ENCODE data around the gene PRDM5. TPM values are rescaled to one million over a fixed set of nuclear protein-coding genes. Genes with fewer than 3 reads are reported as not detected.

Gene PRDM5
- total RNA-seq, 1 donor from 2014 or later = not detected

- Mint-ChIP-seq H3K9me3 (no peaks in the 10 kb centered on the region), H3K4me1 (ENCODE audit: low read depth) (no peaks in the 10 kb centered on the region), H3K36me3 (ENCODE audit: low read depth) (no peaks in the 10 kb centered on the region), H3K27ac (no peak overlapping the region), H3K27me3 (ENCODE audit: insufficient read depth) (peaks cover 4% of the 10 kb centered on the region), H3K4me3 (no peak overlapping the region)
- no peak for DNase-seq (ENCODE audit: low spot score)
- intact Hi-C loops (cut with micrococcal nuclease) = no loop called here
Observed at GRCh38 chr4:120865985-120866384, 56.5 kb downstream of the PRDM5 start.

GRCh38 chr4:120864969-120865368 is 57.6 kb downstream of the PRDM5 start:
- Mint-ChIP-seq H3K27ac (no peak overlapping the region), H3K4me3 (no peak overlapping the region), H3K9me3 (no peaks in the 10 kb centered on the region), H3K4me1 (ENCODE audit: low read depth) (no peaks in the 10 kb centered on the region), H3K27me3 (ENCODE audit: insufficient read depth) (peaks cover 6% of the 10 kb centered on the region), H3K36me3 (ENCODE audit: low read depth) (no peaks in the 10 kb centered on the region)
- DNase-seq (ENCODE audit: low spot score) = no peak
- intact Hi-C loops (cut with micrococcal nuclease) = no loop called here

- peaks cover 4% of the 10 kb centered on the region for H3K27me3 Mint-ChIP-seq (ENCODE audit: insufficient read depth)
- H3K4me1 Mint-ChIP-seq (ENCODE audit: low read depth) = no peaks in the 10 kb centered on the region
- intact Hi-C loops (cut with micrococcal nuclease) = no loop called here
- no peak for DNase-seq (ENCODE audit: low spot score)
- no peak overlapping the region for H3K27ac Mint-ChIP-seq
- H3K9me3 Mint-ChIP-seq = no peaks in the 10 kb centered on the region
- no peak overlapping the region for H3K4me3 Mint-ChIP-seq
- H3K36me3 Mint-ChIP-seq (ENCODE audit: low read depth) = no peaks in the 10 kb centered on the region
Observed at GRCh38 chr4:120862432-120862831, 60.1 kb downstream of the PRDM5 start.

- H3K36me3 Mint-ChIP-seq (ENCODE audit: low read depth) = no peaks in the 10 kb centered on the region
- peaks cover 4% of the 10 kb centered on the region for H3K27me3 Mint-ChIP-seq (ENCODE audit: insufficient read depth)
- intact Hi-C loops (cut with micrococcal nuclease) = no loop called here
- H3K9me3 Mint-ChIP-seq = no peaks in the 10 kb centered on the region
- DNase-seq (ENCODE audit: low spot score) = no peak
- no peaks in the 10 kb centered on the region for H3K4me1 Mint-ChIP-seq (ENCODE audit: low read depth)
- H3K27ac Mint-ChIP-seq = no peak overlapping the region
- H3K4me3 Mint-ChIP-seq = no peak overlapping the region
Observed at GRCh38 chr4:120861852-120862251, 60.7 kb downstream of the PRDM5 start.

- DNase-seq (ENCODE audit: low spot score) = no peak
- intact Hi-C loops (cut with micrococcal nuclease) = loop anchor here (10.0 kb wide), 1 partner anchor 186 kb away; no protein-coding TSS in a partner anchor
- no peaks in the 10 kb centered on the region for H3K36me3 Mint-ChIP-seq (ENCODE audit: low read depth)
- no peak overlapping the region for H3K4me3 Mint-ChIP-seq
- H3K4me1 Mint-ChIP-seq (ENCODE audit: low read depth) = no peaks in the 10 kb centered on the region
- no peaks in the 10 kb centered on the region for H3K9me3 Mint-ChIP-seq
- peaks cover 6% of the 10 kb centered on the region for H3K27me3 Mint-ChIP-seq (ENCODE audit: insufficient read depth)
- no peak overlapping the region for H3K27ac Mint-ChIP-seq
Observed at GRCh38 chr4:120858776-120859175, 63.8 kb downstream of the PRDM5 start.

- intact Hi-C loops (cut with micrococcal nuclease) = loop anchor here (10.0 kb wide), 1 partner anchor 187 kb away; no protein-coding TSS in a partner anchor
- Mint-ChIP-seq H3K4me1 (ENCODE audit: low read depth) (no peaks in the 10 kb centered on the region), H3K4me3 (no peak overlapping the region), H3K9me3 (no peaks in the 10 kb centered on the region), H3K27me3 (ENCODE audit: insufficient read depth) (peaks cover 10% of the 10 kb centered on the region), H3K36me3 (ENCODE audit: low read depth) (no peaks in the 10 kb centered on the region), H3K27ac (no peak overlapping the region)
- no peak for DNase-seq (ENCODE audit: low spot score)
Observed at GRCh38 chr4:120857312-120857711, 65.2 kb downstream of the PRDM5 start.

- intact Hi-C loops (cut with micrococcal nuclease) = loop anchor here (10.0 kb wide), 1 partner anchor 189 kb away; no protein-coding TSS in a partner anchor
- no peak overlapping the region for H3K4me3 Mint-ChIP-seq
- no peaks in the 10 kb centered on the region for H3K9me3 Mint-ChIP-seq
- H3K27ac Mint-ChIP-seq = no peak overlapping the region
- peaks cover 14% of the 10 kb centered on the region for H3K27me3 Mint-ChIP-seq (ENCODE audit: insufficient read depth)
- no peaks in the 10 kb centered on the region for H3K36me3 Mint-ChIP-seq (ENCODE audit: low read depth)
- no peak for DNase-seq (ENCODE audit: low spot score)
- H3K4me1 Mint-ChIP-seq (ENCODE audit: low read depth) = no peaks in the 10 kb centered on the region
Observed at GRCh38 chr4:120856294-120856693, 66.2 kb downstream of the PRDM5 start.

- no peaks in the 10 kb centered on the region for H3K4me1 Mint-ChIP-seq (ENCODE audit: low read depth)
- H3K4me3 Mint-ChIP-seq = no peak overlapping the region
- no peaks in the 10 kb centered on the region for H3K9me3 Mint-ChIP-seq
- H3K27me3 Mint-ChIP-seq (ENCODE audit: insufficient read depth) = peaks cover 12% of the 10 kb centered on the region
- no peak overlapping the region for H3K27ac Mint-ChIP-seq
- intact Hi-C loops (cut with micrococcal nuclease) = loop anchor here (10.0 kb wide), 1 partner anchor 189 kb away; no protein-coding TSS in a partner anchor
- no peak for DNase-seq (ENCODE audit: low spot score)
- no peaks in the 10 kb centered on the region for H3K36me3 Mint-ChIP-seq (ENCODE audit: low read depth)
Observed at GRCh38 chr4:120855307-120856001, 67.1 kb downstream of the PRDM5 start.

- Mint-ChIP-seq H3K4me3 (no peak overlapping the region), H3K36me3 (ENCODE audit: low read depth) (no peaks in the 10 kb centered on the region), H3K4me1 (ENCODE audit: low read depth) (no peaks in the 10 kb centered on the region), H3K9me3 (no peaks in the 10 kb centered on the region), H3K27ac (no peak overlapping the region), H3K27me3 (ENCODE audit: insufficient read depth) (peaks cover 12% of the 10 kb centered on the region)
- intact Hi-C loops (cut with micrococcal nuclease) = loop anchor here (10.0 kb wide), 1 partner anchor 191 kb away; no protein-coding TSS in a partner anchor
- no peak for DNase-seq (ENCODE audit: low spot score)
Observed at GRCh38 chr4:120853161-120853935, 69.2 kb downstream of the PRDM5 start.

GRCh38 chr4:120850018-120850599 is 72.4 kb downstream of the PRDM5 start:
- H3K27me3 Mint-ChIP-seq (ENCODE audit: insufficient read depth) = peaks cover 14% of the 10 kb centered on the region
- DNase-seq (ENCODE audit: low spot score) = no peak
- intact Hi-C loops (cut with micrococcal nuclease) = loop anchor here (10.0 kb wide), 1 partner anchor 195 kb away; no protein-coding TSS in a partner anchor
- no peak overlapping the region for H3K27ac Mint-ChIP-seq
- no peaks in the 10 kb centered on the region for H3K9me3 Mint-ChIP-seq
- H3K4me1 Mint-ChIP-seq (ENCODE audit: low read depth) = no peaks in the 10 kb centered on the region
- no peaks in the 10 kb centered on the region for H3K36me3 Mint-ChIP-seq (ENCODE audit: low read depth)
- no peak overlapping the region for H3K4me3 Mint-ChIP-seq

- Mint-ChIP-seq H3K27ac (no peak overlapping the region), H3K36me3 (ENCODE audit: low read depth) (no peaks in the 10 kb centered on the region), H3K4me1 (ENCODE audit: low read depth) (peaks cover 7% of the 10 kb centered on the region), H3K9me3 (no peaks in the 10 kb centered on the region), H3K27me3 (ENCODE audit: insufficient read depth) (peaks cover 8% of the 10 kb centered on the region), H3K4me3 (no peak overlapping the region)
- intact Hi-C loops (cut with micrococcal nuclease) = no loop called here
- DNase-seq (ENCODE audit: low spot score) = no peak
Observed at GRCh38 chr4:120847019-120847582, 75.4 kb downstream of the PRDM5 start.

- no peak overlapping the region for H3K4me3 Mint-ChIP-seq
- DNase-seq (ENCODE audit: low spot score) = no peak
- peaks cover 7% of the 10 kb centered on the region for H3K4me1 Mint-ChIP-seq (ENCODE audit: low read depth)
- H3K27ac Mint-ChIP-seq = no peak overlapping the region
- no peaks in the 10 kb centered on the region for H3K36me3 Mint-ChIP-seq (ENCODE audit: low read depth)
- intact Hi-C loops (cut with micrococcal nuclease) = loop anchor here (2.0 kb wide), 1 partner anchor 24 kb away; no protein-coding TSS in a partner anchor
- H3K9me3 Mint-ChIP-seq = no peaks in the 10 kb centered on the region
- peaks cover 2% of the 10 kb centered on the region for H3K27me3 Mint-ChIP-seq (ENCODE audit: insufficient read depth)
Observed at GRCh38 chr4:120844528-120844921, 78.0 kb downstream of the PRDM5 start.

Measured in activated T-helper 1 cell treated with anti-CD3 and anti-CD28 coated beads, Interleukin-12 subunit alpha, Interleukin-12 subunit beta, Interleukin-2, Interleukin-4 antibody, amounts not matched to agents 30 ng/mL and 10 ng/mL and 1 ng/mL, durations not matched to agents 14 hours and 24 hours and 36 hours (primary cell).